DMS153 (cell line): ENCODE results near the gene SERPINB6.
"Not testable (repeated sequence)": the region's sequence is repeated elsewhere in the genome, so short reads cannot be mapped to it uniquely, and the experiment has no call there.

Experiments used
- DNase-seq: peaks from one replicate; lab custom pipeline; 2025; lab: John Stamatoyannopoulos, UW

The SERPINB6 gene

DNA sequence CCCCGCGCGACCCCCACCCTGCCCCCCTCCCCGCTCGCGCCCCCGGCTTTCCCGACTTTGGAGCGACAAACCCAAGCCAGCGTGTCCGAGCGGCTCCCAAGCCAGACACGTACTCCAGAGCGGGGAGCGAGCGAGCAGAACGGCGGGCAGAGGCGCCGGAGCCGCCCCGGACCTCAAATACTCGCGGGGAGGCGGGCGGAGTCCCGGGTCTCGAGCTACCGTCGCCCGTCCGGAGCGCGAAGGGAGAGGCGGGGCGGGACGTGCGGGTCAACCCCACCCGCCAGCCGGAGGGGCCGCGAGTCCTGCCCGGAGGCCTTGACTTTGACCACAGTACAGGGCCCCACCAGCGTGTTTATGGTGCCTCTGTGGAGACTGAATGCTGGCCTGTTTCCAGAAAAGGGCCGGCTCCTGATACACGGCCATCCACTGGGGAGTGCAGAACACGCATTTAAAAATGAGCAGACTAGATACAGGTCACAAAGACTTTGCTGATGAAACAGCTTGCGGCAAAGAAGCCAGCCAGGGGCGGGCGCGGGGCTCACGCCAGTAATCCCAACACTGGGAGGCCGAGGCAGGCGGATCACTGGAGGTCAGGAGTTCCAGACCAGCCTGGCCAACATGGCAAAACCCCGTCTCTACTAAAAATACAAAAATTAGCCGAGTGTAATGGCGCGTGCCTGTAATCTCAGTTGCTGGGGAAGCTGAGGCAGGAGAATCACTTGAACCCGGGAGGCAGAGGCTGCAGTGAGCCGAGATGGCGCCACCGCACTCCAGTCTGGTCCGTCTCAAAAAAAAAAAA lies at the start of gene SERPINB6:
SERPINB6 (minus strand) TSS at position 148 of the 799 bp plus-strand sequence. CDS start 12,235 bp downstream, outside the sequence.
- no peak for DNase-seq

DNA sequence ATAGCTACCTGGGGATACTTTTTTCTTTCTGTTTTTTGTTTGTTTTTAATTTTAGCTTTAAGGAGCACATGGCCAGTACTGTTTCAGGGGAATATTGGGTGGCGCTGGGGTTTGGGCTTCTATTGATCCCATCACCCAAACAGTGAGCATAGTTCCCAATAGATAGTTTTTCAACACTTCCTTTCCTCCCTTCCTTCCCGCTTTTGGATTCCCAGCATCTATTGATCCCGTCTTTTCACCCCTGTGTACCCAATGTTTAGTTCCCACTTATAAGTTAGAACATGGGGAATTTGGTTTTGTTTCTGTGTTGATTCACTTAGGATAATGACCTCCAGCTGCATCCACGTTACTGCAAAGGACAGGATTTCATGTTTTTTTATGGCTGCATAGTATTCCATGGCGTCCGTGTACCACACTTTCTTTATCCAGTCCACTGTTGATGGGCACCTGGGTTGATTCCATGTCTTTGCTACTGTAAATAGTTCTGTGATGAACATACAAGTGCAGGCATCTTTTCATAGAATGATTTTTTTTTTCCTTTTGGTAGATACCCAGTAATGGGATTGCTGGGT lies 48.5 kb upstream of the SERPINB6 start:
- no peak for DNase-seq

DNA sequence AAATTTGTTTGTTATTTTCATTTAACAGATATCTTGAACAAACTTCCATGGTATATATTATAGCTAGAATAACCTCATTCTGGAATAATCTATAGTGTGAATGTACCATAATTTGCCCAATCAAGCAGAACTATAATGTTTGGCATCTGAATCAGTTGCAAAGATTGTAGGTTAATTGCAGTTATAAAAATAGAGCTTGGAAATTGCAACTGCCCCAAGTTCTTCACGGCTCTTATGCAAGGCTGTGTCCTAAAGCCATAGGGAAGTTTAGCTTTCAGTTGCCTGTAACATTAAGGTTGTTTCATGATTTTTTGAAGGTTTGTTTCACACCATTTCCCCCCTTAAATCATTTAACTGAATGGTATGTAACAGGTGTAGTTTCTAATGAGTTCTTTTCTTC lies 47.7 kb upstream of the SERPINB6 start:
- DNase-seq = no peak

GRCh38 chr6:3017304-3017703 lies 45.9 kb upstream of the SERPINB6 start:
- no peak for DNase-seq

- DNase-seq = no peak
These were observed 45.3 kb upstream of the SERPINB6 start for GRCh38 chr6:3016473-3017280.

GRCh38 chr6:3015144-3015543 lies 43.8 kb upstream of the SERPINB6 start:
- no peak for DNase-seq

GRCh38 chr6:3014675-3015066 lies 43.3 kb upstream of the SERPINB6 start:
- DNase-seq = no peak

GRCh38 chr6:3013901-3014674 lies 42.7 kb upstream of the SERPINB6 start:
- no peak for DNase-seq

DNA sequence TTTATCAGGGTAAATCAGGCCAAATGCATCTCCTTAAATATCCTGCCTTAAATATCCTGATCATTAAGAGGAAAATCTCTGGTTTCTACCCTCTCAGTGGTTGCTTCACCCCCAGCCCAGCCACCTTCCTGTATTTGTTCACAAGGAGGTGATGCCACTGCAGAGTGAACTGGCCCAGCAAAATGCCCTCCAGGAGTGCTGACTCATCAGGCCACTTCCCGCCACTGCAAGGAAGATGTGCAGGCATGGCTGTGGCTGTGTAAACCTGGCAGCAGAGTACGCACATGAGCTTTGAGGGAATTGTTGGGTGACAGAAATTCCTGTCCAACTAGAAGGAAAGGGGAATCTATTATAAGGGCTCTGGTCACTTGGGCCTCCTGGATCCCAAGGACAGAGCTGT lies 42.1 kb upstream of the SERPINB6 start:
- no peak for DNase-seq

- DNase-seq = no peak
These were observed 40.2 kb upstream of the SERPINB6 start for GRCh38 chr6:3011592-3011991.

DNA sequence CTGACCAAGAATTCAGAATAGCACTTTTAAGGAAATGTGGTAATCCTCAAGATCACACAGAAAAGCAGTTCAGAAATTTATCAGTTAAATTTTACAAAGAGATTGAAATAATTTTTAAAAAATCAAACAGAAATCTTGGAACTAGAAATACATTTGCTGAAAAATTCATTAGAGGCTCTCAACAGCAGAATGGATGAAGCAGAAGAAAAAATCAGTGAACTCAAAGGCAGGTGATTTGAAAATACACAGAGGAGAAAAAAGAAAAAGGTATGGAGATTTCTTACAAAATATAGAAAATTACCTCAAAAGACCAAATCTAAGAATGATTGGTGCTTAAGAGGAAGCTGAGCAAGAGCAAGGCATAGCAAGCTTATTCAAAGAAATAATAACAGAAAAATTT lies 39.8 kb upstream of the SERPINB6 start:
- no peak for DNase-seq

DNA sequence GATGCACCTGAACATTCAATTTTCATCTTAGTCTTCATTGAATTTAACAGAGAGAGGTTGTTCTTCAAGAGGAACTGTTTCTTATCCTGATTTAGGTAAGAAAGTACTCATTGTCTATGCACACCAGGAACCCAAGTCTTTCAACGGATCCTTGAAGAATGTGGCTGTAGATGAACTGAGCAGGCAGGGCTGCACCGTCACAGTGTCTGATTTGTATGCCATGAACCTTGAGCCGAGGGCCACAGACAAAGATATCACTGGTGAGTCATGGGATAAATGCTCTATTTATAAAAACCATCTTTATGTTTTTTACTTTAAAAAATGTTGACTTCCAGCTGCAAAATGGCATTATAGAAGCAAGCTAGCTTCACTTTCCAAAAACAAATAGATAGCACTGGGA lies 38.6 kb upstream of the SERPINB6 start:
- DNase-seq = no peak

GRCh38 chr6:3008712-3009265 lies 37.4 kb upstream of the SERPINB6 start:
- not testable (repeated sequence) for DNase-seq

DNA sequence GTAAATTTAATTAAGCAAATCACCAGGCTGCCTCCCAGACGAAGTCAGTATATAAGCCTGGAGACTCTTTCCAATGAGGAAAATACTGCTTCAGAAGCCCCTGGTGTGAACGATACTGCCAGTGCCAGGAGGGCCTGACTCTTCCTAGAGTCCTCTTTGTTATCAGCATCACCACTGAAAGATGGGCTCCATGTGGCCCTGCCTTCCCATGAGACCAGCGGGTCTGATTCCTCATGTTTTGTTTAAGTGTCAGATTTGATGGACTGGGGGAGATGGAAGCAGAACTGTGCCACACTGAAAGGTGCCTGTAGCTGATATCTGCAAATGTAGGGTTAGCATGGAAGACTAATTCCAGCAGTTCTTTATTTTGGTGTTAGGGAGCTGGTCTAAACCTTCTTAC lies 36.2 kb upstream of the SERPINB6 start:
- no peak for DNase-seq

- no peak for DNase-seq
These were observed 35.1 kb upstream of the SERPINB6 start for GRCh38 chr6:3006476-3006875.

- DNase-seq = no peak
These were observed 34.5 kb upstream of the SERPINB6 start for GRCh38 chr6:3005874-3006273.

GRCh38 chr6:3005077-3005476 lies 33.7 kb upstream of the SERPINB6 start:
- DNase-seq = no peak

GRCh38 chr6:3003226-3003625 lies 31.9 kb upstream of the SERPINB6 start:
- not testable (repeated sequence) for DNase-seq

DNA sequence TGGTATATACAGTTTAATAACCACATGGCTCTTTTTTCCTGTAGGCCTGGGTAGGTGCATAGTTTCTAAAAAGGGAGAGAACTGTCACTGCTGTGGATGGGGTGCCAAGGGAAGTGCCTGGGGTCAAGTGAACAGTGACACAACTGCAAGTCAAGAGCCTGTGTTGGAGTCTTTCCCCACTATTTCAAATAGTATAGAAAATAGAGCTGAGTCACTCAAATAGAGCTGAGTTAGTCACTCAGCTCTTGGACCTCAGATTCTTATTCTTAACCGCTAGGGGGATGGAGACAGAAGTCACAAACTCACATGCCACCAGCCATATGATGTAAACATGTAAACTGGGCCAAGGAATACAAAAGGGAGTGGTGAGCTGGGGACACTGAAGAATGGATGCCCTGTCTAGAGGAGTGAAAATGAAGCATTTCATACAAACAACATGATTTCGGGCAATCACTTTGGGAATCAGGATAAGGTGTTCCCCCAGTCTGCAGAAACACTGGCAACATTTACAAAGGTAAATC lies 30.5 kb upstream of the SERPINB6 start:
- no peak for DNase-seq

- no peak for DNase-seq
These were observed 29.9 kb upstream of the SERPINB6 start for GRCh38 chr6:3001146-3001772.
